Measurements from ENCODE around the gene SLC2A13. TPM values are rescaled to one million over a fixed set of nuclear protein-coding genes. Genes with fewer than 3 reads are reported as not detected.

Gene SLC2A13
- total and polyA plus RNA-seq, 10 of the 15 experiments (the other 5 are each of a cell fraction or from before 2014, with no cell fraction given): 0.05 to 3.7 (median 0.25) TPM

GRCh38 chr12:40078266-40078665, 27.6 kb downstream of the SLC2A13 start:
- no peaks in the 10 kb centered on the region for H3K27me3 ChIP-seq (replicated peaks in 1 of 2; ENCODE audit: control insufficient read depth in 2 of 2, insufficient read depth in 2 of 2, low read length in 1 of 2)
- FAIRE-seq (no peak), DNase-seq (ENCODE audit: low read depth, low spot score) (no peak), ATAC-seq (no peak)
- H3K4me2 ChIP-seq (ENCODE audit: control insufficient read depth, insufficient read depth): no peak overlapping the region
- ChIA-PET CTCF (interaction anchor here (1.4 kb wide), 1 partner anchor 67 kb away, joined by 4 read pairs; no protein-coding TSS in a partner anchor), POLR2A (no interaction called here), SMC1A (ENCODE audit: uncharacterized antibody, unreplicated experiment) (interaction anchor here (0.6 to 1.1 kb wide), 2 partner anchors 10 to 15 kb away, joined by 3 to 4 read pairs; no protein-coding TSS in a partner anchor), RAD21 (ENCODE audit: unreplicated experiment) (no interaction called here)
- H3K79me2 ChIP-seq (ENCODE audit: control insufficient read depth, insufficient read depth, low read length): no peaks in the 10 kb centered on the region
- no TSS peak for BruUV-seq (replicated peaks)
- H2AFZ ChIP-seq (ENCODE audit: control insufficient read depth, low read depth, low read length): no peak overlapping the region
- 44% methylated on average over 2 of the region's 2 CpGs for WGBS (ENCODE audit: insufficient coverage, insufficient replicate concordance, low lambda C conversion rate, missing lambda C conversion rate)
- H3K27ac ChIP-seq (ENCODE audit: control insufficient read depth, insufficient read depth): no peak overlapping the region
- H3K36me3 ChIP-seq (ENCODE audit: control insufficient read depth in 2 of 2, insufficient read depth in 2 of 2, low read length in 1 of 2): no peaks in the 10 kb centered on the region
- intact Hi-C loops (cut with micrococcal nuclease; ENCODE audit: unreplicated experiment): no loop called here
- H3K9ac ChIP-seq (ENCODE audit: control insufficient read depth, insufficient read depth, low read length): no peak overlapping the region
- H3K9me3 ChIP-seq (replicated peaks; ENCODE audit: control insufficient read depth, insufficient read depth, low read length): no peaks in the 10 kb centered on the region
- H3K4me1 ChIP-seq (ENCODE audit: control insufficient read depth, insufficient read depth, low read length): no peaks in the 10 kb centered on the region
- no peaks in the 10 kb centered on the region for H4K20me1 ChIP-seq (ENCODE audit: control insufficient read depth, insufficient read depth)
- in situ Hi-C loops (cut with MboI): no loop called here
- no peak overlapping the region for H3K4me3 ChIP-seq
- no peak for TF ChIP-seq CTCF (IDR thresholded peaks at IDR 0.05 in 2 of 3, conservative IDR thresholded peaks at IDR 0.05 in 1 of 3; ENCODE audit: control insufficient read depth in 2 of 3, extremely low read depth in 1 of 3, insufficient read depth in 1 of 3, low read depth in 3 of 3, low read length in 3 of 3)
- TF ChIP-seq MYB (IDR thresholded peaks at IDR 0.05; ENCODE audit: borderline replicate concordance, low read depth, low read length): no peak
- no peak for TF ChIP-seq RELB (IDR thresholded peaks at IDR 0.05; ENCODE audit: low read depth)
- TF ChIP-seq IRF3 (IDR thresholded peaks at IDR 0.05): no peak
- no peak for TF ChIP-seq MEF2A (IDR thresholded peaks at IDR 0.05; ENCODE audit: insufficient read depth, low read depth, low read length)
- no peak for TF ChIP-seq JUND (IDR thresholded peaks at IDR 0.05; ENCODE audit: low read depth, low read length)
- TF ChIP-seq USF1 (IDR thresholded peaks at IDR 0.05; ENCODE audit: borderline replicate concordance, extremely low read length, insufficient read depth, low read depth, low read length): no peak
- TF ChIP-seq KLF5 (IDR thresholded peaks at IDR 0.05; ENCODE audit: partially characterized antibody): no peak
- TF ChIP-seq SMC3 (IDR thresholded peaks at IDR 0.05; ENCODE audit: borderline replicate concordance, low read length): no peak
- TF ChIP-seq HDAC6 (IDR thresholded peaks at IDR 0.05; ENCODE audit: unreplicated experiment): no peak
- TF ChIP-seq FOS (IDR thresholded peaks at IDR 0.05; ENCODE audit: borderline replicate concordance, extremely low read depth, insufficient read length): no peak
- TF ChIP-seq REST (IDR thresholded peaks at IDR 0.05; ENCODE audit: low read depth, low read length): no peak
- no peak for TF ChIP-seq PKNOX1 (IDR thresholded peaks at IDR 0.05)

Measured in GM12878 (cell line).